T-helper 1 cell treated with Interleukin-12 subunit alpha and Interleukin-12 subunit beta and Interleukin-4 antibody, amounts not matched to agents 30 ng/mL and 1 ng/mL, for 36 hours (primary cell): Measurements from ENCODE around the gene HSP90B1. TPM values are rescaled to one million over a fixed set of nuclear protein-coding genes. Genes with fewer than 3 reads are reported as not detected.

Source experiments
- intact Hi-C: fragments of 100-400 bp; cut with micrococcal nuclease; formaldehyde crosslinking; loops from one replicate; pipeline ENCODE4 v1.15.1; 2024
- total RNA-seq: library from RNA; stranded (reverse); gene quantifications from 2 replicates; pipeline ENCODE4 v1.2.3, GENCODE V29; 2022

Gene HSP90B1
- total RNA-seq, 1 donor from 2014 or later, result 530 TPM

DNA sequence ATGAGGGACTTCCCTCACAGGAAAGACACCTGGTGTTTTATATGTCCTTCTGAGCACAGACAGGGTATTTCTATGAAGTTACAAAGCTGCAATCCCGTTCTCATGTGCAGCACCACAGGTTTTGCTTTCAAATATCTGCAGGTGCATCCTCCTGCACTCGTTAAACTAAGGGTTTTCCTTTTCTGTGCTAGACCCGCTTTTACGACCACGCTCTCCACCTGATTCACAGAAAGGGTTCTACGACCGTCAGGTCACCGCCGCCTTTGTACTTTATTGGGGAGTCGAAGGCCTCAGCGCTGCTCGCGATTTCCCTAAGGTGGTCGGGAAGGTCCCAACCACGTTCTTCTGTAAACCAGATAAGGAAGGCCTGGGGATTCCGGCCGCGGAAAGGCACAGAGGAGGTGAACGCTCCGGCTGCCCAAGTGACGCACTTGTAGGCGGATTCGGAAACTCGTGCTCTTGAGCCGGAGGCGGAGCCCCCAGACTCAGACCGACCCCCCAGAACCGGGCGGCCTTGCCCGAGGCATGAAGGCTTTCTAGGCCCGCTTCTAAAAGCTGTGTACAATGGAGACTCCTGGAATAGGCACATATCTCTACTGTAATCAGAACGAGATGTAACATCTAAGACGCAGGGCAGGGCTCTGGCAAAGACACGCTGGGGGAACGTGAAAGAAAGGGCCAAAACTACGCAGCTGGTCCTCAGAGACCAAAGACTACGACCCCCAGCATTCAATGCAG lies 995 bp upstream of the HSP90B1 start:
- intact Hi-C loops, result loop anchor here (1.0 to 10.0 kb wide), 7 partner anchors 28 to 1507 kb away; partner anchors contain the start of genes APPL2 and HCFC2

DNA sequence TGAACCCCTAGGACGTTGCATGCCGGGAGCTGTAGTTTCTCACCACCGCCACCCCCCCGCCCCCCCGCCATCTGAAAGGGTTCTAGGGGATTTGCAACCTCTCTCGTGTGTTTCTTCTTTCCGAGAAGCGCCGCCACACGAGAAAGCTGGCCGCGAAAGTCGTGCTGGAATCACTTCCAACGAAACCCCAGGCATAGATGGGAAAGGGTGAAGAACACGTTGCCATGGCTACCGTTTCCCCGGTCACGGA lies 501 bp upstream of the HSP90B1 start:
- intact Hi-C loops, result loop anchor here (1.0 to 10.0 kb wide), 15 partner anchors 28 to 1868 kb away; partner anchors contain the start of genes APPL2, C12orf75, HCFC2 and NFYB

DNA sequence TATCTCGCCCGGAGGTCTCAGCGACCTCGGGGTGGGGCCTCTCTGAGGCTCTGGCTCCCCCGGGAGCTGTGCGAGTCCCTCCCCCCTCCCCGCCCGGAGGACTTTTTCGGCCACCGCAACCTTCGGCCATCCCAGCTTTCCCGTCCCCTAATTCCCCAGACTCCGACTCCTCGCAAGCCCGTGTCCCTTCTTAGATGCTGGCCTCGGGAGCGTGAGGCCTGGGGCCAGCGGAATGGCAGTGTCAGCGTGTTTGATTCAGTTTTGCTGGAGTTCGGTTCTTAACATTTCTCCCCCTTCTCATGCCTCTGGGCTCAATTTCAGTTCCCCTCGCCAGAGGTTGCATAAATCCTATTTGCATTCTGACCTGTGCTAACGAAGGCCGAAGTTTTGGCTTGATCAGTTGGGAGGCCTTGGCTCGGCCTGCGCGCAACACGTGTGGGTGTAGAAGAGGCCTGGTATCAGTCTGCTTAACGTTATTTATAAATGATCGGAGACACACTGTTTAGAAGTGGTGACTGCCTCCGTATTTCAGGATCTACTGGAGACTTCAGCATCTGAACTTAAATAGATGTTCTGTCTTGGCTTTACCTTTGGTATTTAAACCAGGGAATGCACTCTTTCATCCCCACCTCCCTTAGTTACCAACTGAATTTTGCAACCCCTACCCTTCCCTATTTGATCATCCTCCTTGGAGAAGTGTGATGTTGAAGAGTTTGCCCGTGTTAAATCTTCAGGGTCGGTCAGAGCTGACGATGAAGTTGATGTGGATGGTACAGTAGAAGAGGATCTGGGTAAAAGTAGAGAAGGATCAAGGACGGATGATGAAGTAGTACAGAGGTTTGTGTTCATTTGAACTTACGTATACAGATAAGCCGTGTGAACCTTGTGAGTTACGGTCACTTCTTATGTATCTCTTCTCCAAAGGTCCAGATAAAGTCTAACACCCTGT lies 851 bp downstream of the HSP90B1 start:
- intact Hi-C loops, result loop anchor here (1.0 kb wide), 10 partner anchors 34 to 1870 kb away; partner anchors contain the start of genes C12orf75, EID3, NFYB and NT5DC3

- intact Hi-C loops, result no loop called here
These were observed 3.0 kb downstream of the HSP90B1 start for GRCh38 chr12:103933237-103933636.

DNA sequence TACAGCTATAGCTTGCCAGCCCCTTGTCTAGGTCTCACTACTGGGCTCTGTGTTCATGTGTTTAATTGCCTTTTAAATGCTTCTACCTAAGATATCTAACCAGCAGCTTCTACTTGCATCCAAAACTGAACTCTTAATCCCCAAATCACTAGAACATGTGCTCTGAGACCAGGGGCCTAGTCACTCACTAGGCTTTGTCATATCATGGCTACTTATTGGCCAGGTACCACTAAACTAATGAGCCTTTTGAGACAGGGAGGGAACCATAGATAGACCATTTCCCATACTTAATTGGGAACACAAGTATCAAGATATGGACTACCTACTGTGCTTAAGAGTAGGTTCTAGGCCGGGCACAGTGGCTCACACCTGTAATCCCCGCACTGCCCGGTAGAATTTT lies 6.5 kb downstream of the HSP90B1 start:
- intact Hi-C loops, result no loop called here

GRCh38 chr12:103944964-103945363 lies 14.8 kb downstream of the HSP90B1 start:
- intact Hi-C loops, result no loop called here

- intact Hi-C loops, result loop anchor here (1.0 kb wide), 1 partner anchor 9 kb away; a partner anchor contains a TSS
These were observed 17.8 kb downstream of the HSP90B1 start for GRCh38 chr12:103947871-103948555.

- intact Hi-C loops, result loop anchor here (1.0 kb wide), 1 partner anchor 8 kb away; a partner anchor contains a TSS
These were observed 18.7 kb downstream of the HSP90B1 start for GRCh38 chr12:103948746-103949406.

DNA sequence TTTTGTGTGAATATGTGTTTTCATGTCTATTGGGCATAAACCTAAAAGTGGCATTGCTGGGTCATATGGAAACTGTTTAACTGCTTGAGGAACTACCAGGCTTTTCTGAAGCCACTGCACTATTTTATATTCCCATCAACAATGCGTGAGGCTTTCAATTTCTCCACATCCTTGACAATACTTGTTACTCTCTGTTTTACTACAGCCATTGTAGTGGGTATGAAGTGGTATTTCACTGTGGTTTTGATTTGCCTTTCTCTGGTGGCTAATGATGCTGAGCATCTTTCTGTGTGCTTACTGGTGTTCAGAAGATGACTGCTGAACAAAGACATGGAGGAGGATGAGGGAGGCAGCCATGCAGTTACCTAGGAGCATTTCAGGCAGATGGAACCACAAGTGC lies 22.3 kb downstream of the HSP90B1 start:
- intact Hi-C loops, result no loop called here

GRCh38 chr12:103955811-103956508 lies 25.8 kb downstream of the HSP90B1 start:
- intact Hi-C loops, result loop anchor here (2.0 kb wide), 4 partner anchors 109 to 1375 kb away; partner anchors contain the start of genes C12orf75 and HCFC2

DNA sequence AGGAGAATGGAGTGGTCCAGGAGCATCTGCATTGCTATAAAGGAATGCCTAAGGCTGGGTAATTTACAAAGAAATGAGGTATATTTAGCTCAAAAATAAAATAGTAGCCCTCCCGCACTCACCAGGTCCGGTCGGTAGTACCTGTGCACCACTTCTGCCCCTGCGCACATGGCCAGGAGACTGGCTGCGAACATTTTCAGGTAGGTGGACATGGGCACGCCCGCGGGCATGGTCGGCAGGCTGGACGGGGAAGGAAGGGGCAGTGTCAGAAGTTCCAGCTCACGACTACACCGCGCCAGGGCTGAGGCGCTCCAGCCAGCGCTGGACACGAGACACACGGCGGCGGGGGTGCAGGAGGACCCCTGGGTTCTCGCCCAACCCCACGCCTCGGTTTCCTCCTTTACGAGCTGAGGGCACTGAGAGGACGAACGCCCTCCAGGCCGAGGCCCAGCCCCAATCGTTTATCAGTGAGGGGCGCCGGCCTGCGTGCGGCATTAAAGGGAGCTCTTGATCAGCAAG lies 26.4 kb downstream of the HSP90B1 start:
- intact Hi-C loops, result loop anchor here (1.0 to 2.0 kb wide), 11 partner anchors 8 to 1374 kb away; partner anchors contain the start of genes APPL2, C12orf75, HCFC2 and NT5DC3

- intact Hi-C loops, result loop anchor here (1.0 to 2.0 kb wide), 11 partner anchors 7 to 1373 kb away; partner anchors contain the start of genes APPL2, C12orf75, HCFC2 and NT5DC3
These were observed 27.7 kb downstream of the HSP90B1 start for GRCh38 chr12:103957865-103958388.

DNA sequence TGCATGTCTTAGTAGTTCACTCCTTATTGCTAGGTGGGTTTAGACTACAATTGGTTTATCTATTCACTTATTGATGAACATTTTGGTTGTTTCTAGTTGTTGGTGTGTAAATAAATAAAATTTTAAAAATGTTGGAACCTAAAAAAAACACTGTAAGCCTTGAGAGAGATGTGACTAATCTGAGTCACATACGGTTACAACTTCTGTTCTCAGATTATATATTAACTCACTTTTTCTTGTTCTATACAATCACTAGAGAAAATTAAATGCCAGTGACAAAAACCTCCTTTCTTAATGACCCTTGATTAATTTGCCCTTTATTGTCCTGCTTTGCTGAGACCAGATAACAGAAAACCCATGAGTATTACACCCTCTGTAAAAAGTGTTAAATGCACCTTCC lies 28.4 kb downstream of the HSP90B1 start:
- intact Hi-C loops, result no loop called here

- intact Hi-C loops, result no loop called here
These were observed 30.5 kb downstream of the HSP90B1 start for GRCh38 chr12:103960616-103961227.

DNA sequence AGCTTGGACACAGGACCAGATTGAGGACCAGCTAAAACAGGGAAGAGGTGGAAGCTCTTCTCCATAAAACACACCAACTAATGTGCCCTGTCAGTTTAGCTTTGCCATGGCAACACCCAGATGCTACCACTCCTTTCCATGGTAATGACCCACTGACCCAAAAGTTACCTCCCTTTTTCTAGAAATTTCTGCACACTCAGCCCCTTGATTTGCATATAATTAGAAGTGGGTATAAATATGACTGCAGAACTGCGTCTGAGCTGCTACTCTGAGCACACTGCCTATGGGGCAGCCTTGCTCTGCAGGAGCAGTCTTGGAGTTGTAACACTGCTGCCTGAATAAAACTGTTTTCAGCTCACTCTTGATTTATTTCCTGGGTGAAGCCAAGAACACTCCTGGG lies 32.3 kb downstream of the HSP90B1 start:
- intact Hi-C loops, result no loop called here

GRCh38 chr12:103964805-103965204 lies 34.6 kb downstream of the HSP90B1 start:
- intact Hi-C loops, result loop anchor here (1.0 to 2.0 kb wide), 10 partner anchors 8 to 1903 kb away; partner anchors contain the start of genes HSP90B1, NFYB and NT5DC3

DNA sequence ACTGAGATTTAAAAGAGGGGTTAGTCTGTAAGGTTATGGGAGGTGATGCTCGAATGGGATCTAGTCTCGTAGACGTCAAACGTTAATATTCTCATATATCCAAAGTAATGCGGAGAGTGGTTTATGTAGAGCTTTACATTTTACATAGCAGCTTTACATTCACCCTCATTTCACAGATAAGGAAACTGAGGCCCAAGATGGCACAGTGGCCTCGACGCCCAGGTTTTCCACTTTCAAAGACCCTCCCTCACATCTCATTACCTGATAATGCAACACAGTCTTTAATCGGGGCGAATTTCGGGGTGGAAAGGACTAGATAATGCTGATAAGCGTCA lies 35.0 kb downstream of the HSP90B1 start:
- intact Hi-C loops, result loop anchor here (1.0 to 2.0 kb wide), 10 partner anchors 8 to 1903 kb away; partner anchors contain the start of genes HSP90B1, NFYB and NT5DC3

DNA sequence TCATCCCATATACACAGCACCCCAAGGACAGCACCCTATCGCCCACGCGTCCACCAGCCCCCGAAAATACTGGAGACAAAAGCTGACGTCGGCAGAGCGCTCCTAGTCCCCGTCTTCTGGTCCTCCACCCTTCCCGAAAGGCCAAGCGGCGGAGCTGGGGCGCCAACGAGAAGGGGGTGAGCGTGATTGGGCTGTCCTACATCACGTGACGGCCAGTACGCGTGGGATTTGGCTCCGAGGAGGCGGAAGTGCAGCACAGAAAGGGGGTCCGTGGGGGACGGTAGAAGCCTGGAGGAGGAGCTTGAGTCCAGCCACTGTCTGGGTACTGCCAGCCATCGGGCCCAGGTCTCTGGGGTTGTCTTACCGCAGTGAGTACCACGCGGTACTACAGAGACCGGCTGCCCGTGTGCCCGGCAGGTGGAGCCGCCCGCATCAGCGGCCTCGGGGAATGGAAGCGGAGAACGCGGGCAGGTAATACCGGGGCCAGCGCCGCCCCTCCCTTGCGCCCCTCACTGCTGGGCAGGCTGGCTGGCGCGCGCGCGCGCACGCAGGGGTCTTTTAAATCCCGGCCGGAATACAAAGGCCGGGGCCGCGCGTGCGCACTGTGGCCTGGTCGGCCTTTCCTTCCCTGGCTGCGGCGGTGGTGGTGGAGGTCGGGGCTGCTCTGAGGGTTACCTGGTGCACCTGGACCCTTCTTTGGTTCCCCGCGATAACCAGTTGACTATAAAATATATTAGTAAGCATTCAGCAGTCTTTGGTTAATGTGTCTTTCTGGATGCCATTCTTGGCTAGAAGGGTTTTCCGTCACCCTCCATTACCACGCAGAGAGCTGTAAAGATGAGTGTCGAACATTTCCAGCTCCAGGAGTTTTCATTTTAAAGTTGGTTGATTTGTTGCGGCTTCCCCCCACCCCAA lies 35.6 kb downstream of the HSP90B1 start, which contains the start of gene TDG:
Gene TDG (plus strand): TSS at position 283 of the 915 bp plus-strand sequence. CDS start 166 bp downstream, at position 449.
- intact Hi-C loops, result loop anchor here (1.0 to 2.0 kb wide), 11 partner anchors 9 to 1904 kb away; partner anchors contain the start of genes HSP90B1, NFYB and NT5DC3
